GM12872 (cell line): ENCODE measurements around the gene KIF9.

Experiments
- CTCF ChIP-seq: IDR thresholded peaks from 3 replicates; pipeline ENCODE4 v1.5.1; 2011; ENCODE audit warnings: low read depth, mild to moderate bottlenecking, low read length, moderate library complexity; ENCODE audit not compliant: insufficient read depth

KIF9 gene

GRCh38 chr3:47250309-47251060 is 32.1 kb downstream of the KIF9 start:
- TF ChIP-seq CTCF, result peak; percentile 48

- TF ChIP-seq CTCF, result no peak
These were observed 35.2 kb downstream of the KIF9 start for GRCh38 chr3:47247131-47248064.

GRCh38 chr3:47245271-47245670 is 37.3 kb downstream of the KIF9 start:
- no peak for TF ChIP-seq CTCF

GRCh38 chr3:47244531-47245100 is 38.0 kb downstream of the KIF9 start:
- no peak for TF ChIP-seq CTCF

GRCh38 chr3:47243419-47244147 is 39.0 kb downstream of the KIF9 start:
- 0 out of 3 replicates have a peak, but pooled peaks have one; percentile 15 for TF ChIP-seq CTCF

- TF ChIP-seq CTCF, result no peak
These were observed 42.7 kb downstream of the KIF9 start for GRCh38 chr3:47239929-47240328.
